ENCODE results near the gene SP6. TPM values are rescaled to one million over a fixed set of nuclear protein-coding genes. Genes with fewer than 3 reads are reported as not detected.

SP6 gene
- total and polyA plus RNA-seq, 2 of the 8 experiments (the other 6 are each of a cell fraction or from before 2014, with no cell fraction given) = 1.2 to 1.5 TPM

DNA sequence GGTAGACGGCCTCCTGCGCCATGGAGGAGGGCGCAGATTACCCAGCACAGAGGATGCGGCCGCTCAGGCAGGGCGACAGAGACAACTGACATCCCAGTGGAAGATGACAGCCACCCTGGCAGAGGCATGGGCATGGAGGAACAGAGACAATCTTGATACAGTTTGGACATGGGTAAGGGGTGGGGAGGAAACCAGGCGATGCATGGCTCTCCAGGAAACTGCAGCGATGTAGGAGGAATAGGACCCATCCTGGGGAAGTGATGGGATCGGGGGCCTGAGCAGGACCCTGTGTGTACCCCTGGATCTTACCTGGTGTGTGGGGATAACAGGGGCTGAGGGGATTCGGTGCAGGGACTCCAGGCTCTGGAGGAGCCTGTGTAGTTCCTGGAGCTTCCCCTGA, 34.0 kb downstream of the SP6 start (continued):
- TF ChIP-seq RXRA (IDR thresholded peaks at IDR 0.05; ENCODE audit: insufficient read depth, low read depth, low read length) = no peak
- no peak for TF ChIP-seq CBX8 (IDR thresholded peaks at IDR 0.05; ENCODE audit: borderline replicate concordance, low read depth, low read length)
- TF ChIP-seq TCF12 (IDR thresholded peaks at IDR 0.05; ENCODE audit: low read depth, low read length) = no peak
- no peak for TF ChIP-seq SIRT6 (IDR thresholded peaks at IDR 0.05; ENCODE audit: low read length)
- TF ChIP-seq, protein P1, sequence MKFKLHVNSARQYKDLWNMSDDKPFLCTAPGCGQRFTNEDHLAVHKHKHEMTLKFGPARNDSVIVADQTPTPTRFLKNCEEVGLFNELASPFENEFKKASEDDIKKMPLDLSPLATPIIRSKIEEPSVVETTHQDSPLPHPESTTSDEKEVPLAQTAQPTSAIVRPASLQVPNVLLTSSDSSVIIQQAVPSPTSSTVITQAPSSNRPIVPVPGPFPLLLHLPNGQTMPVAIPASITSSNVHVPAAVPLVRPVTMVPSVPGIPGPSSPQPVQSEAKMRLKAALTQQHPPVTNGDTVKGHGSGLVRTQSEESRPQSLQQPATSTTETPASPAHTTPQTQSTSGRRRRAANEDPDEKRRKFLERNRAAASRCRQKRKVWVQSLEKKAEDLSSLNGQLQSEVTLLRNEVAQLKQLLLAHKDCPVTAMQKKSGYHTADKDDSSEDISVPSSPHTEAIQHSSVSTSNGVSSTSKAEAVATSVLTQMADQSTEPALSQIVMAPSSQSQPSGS (IDR thresholded peaks at IDR 0.05; ENCODE audit: low read length) = no peak
- no peak for TF ChIP-seq RAD21 (IDR thresholded peaks at IDR 0.05 in 1 of 2, conservative IDR thresholded peaks at IDR 0.05 in 1 of 2; ENCODE audit: low read depth in 2 of 2, low read length in 2 of 2)
- no peak for TF ChIP-seq BACH1 (IDR thresholded peaks at IDR 0.05; ENCODE audit: low read length)

Data from H1 (cell line).